ENCODE results near the gene RNASE1.
A peak's percentile ranks its signal among the peaks of the same experiment; 100 is the strongest.
"Not testable (repeated sequence)": the region's sequence is repeated elsewhere in the genome, so short reads cannot be mapped to it uniquely, and the experiment has no call there.

The RNASE1 gene

DNA sequence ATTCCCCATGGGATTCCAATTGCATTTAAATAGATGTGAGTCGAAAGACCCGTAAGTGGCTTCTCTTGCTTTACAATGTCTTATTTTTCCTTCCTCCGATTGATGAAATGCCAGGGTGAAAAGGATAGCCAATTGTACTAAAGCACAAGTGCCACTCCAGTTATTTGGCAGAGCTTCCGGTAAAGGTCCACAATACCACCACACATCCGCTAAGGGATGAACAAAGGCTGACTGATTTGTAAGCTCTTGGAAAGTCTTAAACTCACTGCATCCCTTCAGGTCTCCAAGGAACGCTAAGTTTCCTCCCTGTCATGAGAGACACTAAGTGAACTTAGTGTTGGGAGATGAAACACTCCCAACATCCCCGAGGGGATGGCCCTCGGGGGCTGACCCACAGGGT lies 21.2 kb upstream of the RNASE1 start:
- Mint-ChIP-seq H3K27ac (no peak overlapping the region), H3K4me1 (peaks cover 8% of the 10 kb centered on the region), H3K36me3 (ENCODE audit: low read depth) (no peaks in the 10 kb centered on the region), H3K27me3 (ENCODE audit: low read depth) (peaks cover 12% of the 10 kb centered on the region), H3K9me3 (peaks cover 7% of the 10 kb centered on the region), H3K4me3 (no peak overlapping the region)
- TF ChIP-seq, protein P1, sequence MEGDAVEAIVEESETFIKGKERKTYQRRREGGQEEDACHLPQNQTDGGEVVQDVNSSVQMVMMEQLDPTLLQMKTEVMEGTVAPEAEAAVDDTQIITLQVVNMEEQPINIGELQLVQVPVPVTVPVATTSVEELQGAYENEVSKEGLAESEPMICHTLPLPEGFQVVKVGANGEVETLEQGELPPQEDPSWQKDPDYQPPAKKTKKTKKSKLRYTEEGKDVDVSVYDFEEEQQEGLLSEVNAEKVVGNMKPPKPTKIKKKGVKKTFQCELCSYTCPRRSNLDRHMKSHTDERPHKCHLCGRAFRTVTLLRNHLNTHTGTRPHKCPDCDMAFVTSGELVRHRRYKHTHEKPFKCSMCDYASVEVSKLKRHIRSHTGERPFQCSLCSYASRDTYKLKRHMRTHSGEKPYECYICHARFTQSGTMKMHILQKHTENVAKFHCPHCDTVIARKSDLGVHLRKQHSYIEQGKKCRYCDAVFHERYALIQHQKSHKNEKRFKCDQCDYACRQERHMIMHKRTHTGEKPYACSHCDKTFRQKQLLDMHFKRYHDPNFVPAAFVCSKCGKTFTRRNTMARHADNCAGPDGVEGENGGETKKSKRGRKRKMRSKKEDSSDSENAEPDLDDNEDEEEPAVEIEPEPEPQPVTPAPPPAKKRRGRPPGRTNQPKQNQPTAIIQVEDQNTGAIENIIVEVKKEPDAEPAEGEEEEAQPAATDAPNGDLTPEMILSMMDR (IDR thresholded peaks at IDR 0.05; ENCODE audit: unreplicated experiment in 3 of 3) = no peak

- H3K27ac Mint-ChIP-seq = peak overlapping the region; percentile 19 to 73 (median 69)
- not testable (repeated sequence) for H3K9me3 Mint-ChIP-seq; H3K4me3 Mint-ChIP-seq; H3K4me1 Mint-ChIP-seq; H3K36me3 Mint-ChIP-seq (ENCODE audit: low read depth); H3K27me3 Mint-ChIP-seq (ENCODE audit: low read depth)
Observed at GRCh38 chr14:20821521-20822108, 19.0 kb upstream of the RNASE1 start.

- no peak overlapping the region for H3K4me3 Mint-ChIP-seq
- H3K27ac Mint-ChIP-seq = no peak overlapping the region
- no peaks in the 10 kb centered on the region for H3K36me3 Mint-ChIP-seq (ENCODE audit: low read depth)
- H3K27me3 Mint-ChIP-seq (ENCODE audit: low read depth) = peaks cover 4% of the 10 kb centered on the region
- TF ChIP-seq, protein P1 (IDR thresholded peaks at IDR 0.05; ENCODE audit: unreplicated experiment in 3 of 3) = no peak
- H3K4me1 Mint-ChIP-seq = no peaks in the 10 kb centered on the region
- no peaks in the 10 kb centered on the region for H3K9me3 Mint-ChIP-seq
Observed at GRCh38 chr14:20820063-20820904, 17.6 kb upstream of the RNASE1 start.

- Mint-ChIP-seq H3K36me3 (ENCODE audit: low read depth) (no peaks in the 10 kb centered on the region), H3K9me3 (no peaks in the 10 kb centered on the region), H3K27me3 (ENCODE audit: low read depth) (peaks cover 4% of the 10 kb centered on the region), H3K4me3 (no peak overlapping the region), H3K4me1 (no peaks in the 10 kb centered on the region), H3K27ac (no peak overlapping the region)
- TF ChIP-seq, protein P1 (IDR thresholded peaks at IDR 0.05; ENCODE audit: unreplicated experiment in 3 of 3) = no peak
Observed at GRCh38 chr14:20818861-20819260, 16.2 kb upstream of the RNASE1 start.

DNA sequence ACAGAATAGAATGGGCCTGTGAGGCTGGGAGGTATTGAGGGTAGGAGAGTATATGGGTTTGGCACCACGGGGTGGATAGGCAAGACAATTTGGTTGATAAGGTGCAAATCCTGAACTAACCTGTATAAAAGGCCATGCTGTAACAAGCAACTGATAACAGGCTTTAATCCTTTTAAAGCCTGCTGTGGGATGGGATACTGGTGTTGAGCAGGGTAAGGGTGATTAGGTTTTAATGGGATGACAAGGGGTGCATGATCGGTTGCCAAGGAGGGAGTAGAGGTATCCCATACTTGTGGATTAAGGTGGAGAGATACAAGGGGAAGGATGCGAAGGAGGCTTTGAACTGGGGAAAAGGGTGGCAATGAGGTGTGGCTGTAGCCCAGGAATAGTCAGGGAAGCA lies 13.3 kb upstream of the RNASE1 start:
- not testable (repeated sequence) for H3K36me3 Mint-ChIP-seq (ENCODE audit: low read depth); H3K4me3 Mint-ChIP-seq; H3K4me1 Mint-ChIP-seq; H3K9me3 Mint-ChIP-seq; H3K27ac Mint-ChIP-seq; H3K27me3 Mint-ChIP-seq (ENCODE audit: low read depth)

GRCh38 chr14:20811986-20812975 lies 9.6 kb upstream of the RNASE1 start:
- TF ChIP-seq, protein P1 (IDR thresholded peaks at IDR 0.05; ENCODE audit: unreplicated experiment in 3 of 3) = no peak
- no peaks in the 10 kb centered on the region for H3K27me3 Mint-ChIP-seq (ENCODE audit: low read depth)
- no peak overlapping the region for H3K4me3 Mint-ChIP-seq
- peaks cover 5% of the 10 kb centered on the region for H3K4me1 Mint-ChIP-seq
- H3K27ac Mint-ChIP-seq = no peak overlapping the region
- no peaks in the 10 kb centered on the region for H3K36me3 Mint-ChIP-seq (ENCODE audit: low read depth)
- no peaks in the 10 kb centered on the region for H3K9me3 Mint-ChIP-seq

All from nephron (organoid).